ENCODE data around the gene SYS1. TPM values are rescaled to one million over a fixed set of nuclear protein-coding genes. Genes with fewer than 3 reads are reported as not detected.

SYS1 gene
- total RNA-seq, 2 donors from 2014 or later: 14.2 to 15.3 TPM

- no peak for ATAC-seq
- no peak for TF ChIP-seq POLR2A (IDR thresholded peaks at IDR 0.05)
- intact Hi-C loops (cut with DNase I): no loop called here
- no peaks in the 10 kb centered on the region for H3K9me3 ChIP-seq
- no peaks in the 10 kb centered on the region for H3K27me3 ChIP-seq
- H3K36me3 ChIP-seq (replicated peaks in 1 of 2; ENCODE audit: insufficient read depth in 1 of 2, low read depth in 2 of 2): peaks cover 14 to 37% of the 10 kb centered on the region in 2 donors
- H3K4me3 ChIP-seq: no peak overlapping the region
- H3K4me1 ChIP-seq: peaks cover 39% of the 10 kb centered on the region
- no peak for DNase-seq
- H3K27ac ChIP-seq: peak overlapping the region in 3 of 4 donors; percentile 29 to 67 (median 37)
- 90 to 93% methylated on average over 3 of the region's 3 CpGs for WGBS, 2 donors
Measured at GRCh38 chr20:45330476-45330875, 32.5 kb upstream of the SYS1 start.

GRCh38 chr20:45336530-45337366, 26.2 kb upstream of the SYS1 start:
- peaks cover 73% of the 10 kb centered on the region for H3K4me1 ChIP-seq
- ATAC-seq (no peak), DNase-seq (peak in 1 of 4 donors; percentile 60)
- 44 to 49% methylated on average over 10 to 11 of the region's 11 CpGs for WGBS, 2 donors
- no peaks in the 10 kb centered on the region for H3K9me3 ChIP-seq
- H3K36me3 ChIP-seq (replicated peaks in 1 of 2; ENCODE audit: insufficient read depth in 1 of 2, low read depth in 2 of 2): peaks cover 11 to 16% of the 10 kb centered on the region in 2 donors
- no peak overlapping the region for H3K4me3 ChIP-seq
- TF ChIP-seq CTCF (IDR thresholded peaks at IDR 0.05) (no peak), POLR2A (IDR thresholded peaks at IDR 0.05) (no peak)
- H3K27me3 ChIP-seq: no peaks in the 10 kb centered on the region
- peak overlapping the region; percentile 80 to 99 (median 94) for H3K27ac ChIP-seq
- intact Hi-C loops (cut with DNase I): no loop called here

GRCh38 chr20:45337367-45338120, 25.4 kb upstream of the SYS1 start:
- peaks cover 4 to 14% of the 10 kb centered on the region in 2 donors for H3K36me3 ChIP-seq (replicated peaks in 1 of 2; ENCODE audit: insufficient read depth in 1 of 2, low read depth in 2 of 2)
- H3K9me3 ChIP-seq: no peaks in the 10 kb centered on the region
- H3K4me1 ChIP-seq: peaks cover 80% of the 10 kb centered on the region
- TF ChIP-seq POLR2A (IDR thresholded peaks at IDR 0.05) (peak; percentile 23 to 69 (median 65)), CTCF (IDR thresholded peaks at IDR 0.05) (no peak)
- no peak overlapping the region for H3K4me3 ChIP-seq
- intact Hi-C loops (cut with DNase I): no loop called here
- H3K27ac ChIP-seq: peak overlapping the region; percentile 80 to 99 (median 94)
- ATAC-seq (peak; percentile 35), DNase-seq (peak; percentile 71 to 82 (median 77))
- WGBS, 2 donors: 6 to 16% methylated on average over 10 to 15 of the region's 15 CpGs
- no peaks in the 10 kb centered on the region for H3K27me3 ChIP-seq

GRCh38 chr20:45338121-45339030, 24.6 kb upstream of the SYS1 start:
- peak overlapping the region; percentile 91 to 99 (median 98) for H3K27ac ChIP-seq
- H3K36me3 ChIP-seq (replicated peaks in 1 of 2; ENCODE audit: insufficient read depth in 1 of 2, low read depth in 2 of 2): peaks cover 2 to 6% of the 10 kb centered on the region in 2 donors
- H3K27me3 ChIP-seq: no peaks in the 10 kb centered on the region
- H3K4me3 ChIP-seq: no peak overlapping the region
- H3K4me1 ChIP-seq: peaks cover 83% of the 10 kb centered on the region
- 72 to 76% methylated on average over 8 to 11 of the region's 11 CpGs for WGBS, 2 donors
- ATAC-seq (no peak), DNase-seq (peak in 1 of 4 donors; percentile 52)
- no peaks in the 10 kb centered on the region for H3K9me3 ChIP-seq
- intact Hi-C loops (cut with DNase I): no loop called here
- no peak for TF ChIP-seq CTCF (IDR thresholded peaks at IDR 0.05)
- TF ChIP-seq POLR2A (IDR thresholded peaks at IDR 0.05): no peak
